DND-41 (cell line): ENCODE data around the gene CASP7.

Experiments used
- CTCF ChIP-seq: IDR thresholded peaks from 2 replicates; pipeline ENCODE4 v1.5.1; 2012; ENCODE audit warnings: borderline replicate concordance, low read length, moderate library complexity, mild to moderate bottlenecking; ENCODE audit not compliant: poor library complexity, severe bottlenecking; ENCODE audit errors: extremely low read depth
- EZH2 ChIP-seq: IDR thresholded peaks from 3 replicates; pipeline ENCODE4 v1.6.1; 2012; ENCODE audit warnings: borderline replicate concordance, low read depth, mild to moderate bottlenecking, moderate library complexity, low read length, inconsistent platforms; ENCODE audit not compliant: severe bottlenecking

GRCh38 chr10:113739577-113739976 lies 59.9 kb downstream of the CASP7 start:
- TF ChIP-seq CTCF (no peak), EZH2 (no peak)
